Right cardiac atrium (tissue), 5 donors: ENCODE measurements around the gene TMEM35B. TPM values are rescaled to one million over a fixed set of nuclear protein-coding genes. Genes with fewer than 3 reads are reported as not detected.

Experiments used
- ATAC-seq, 2 donors: fragments of 200-7000 bp; cut with Tn5 transposase; one replicate each; pipeline versions ENCODE4 v1.8.0 to v1.9.1; 2020; ENCODE audit warnings: moderate library complexity in 2 of 2, mild to moderate bottlenecking in 1 of 2
- DNase-seq, 3 donors: peaks; one replicate each; pipeline ENCODE4 v3.0.0-alpha.2; 2020
- H3K27ac ChIP-seq: one replicate; pipeline ENCODE4 v1.5.1; 2013; ENCODE audit warnings: mild to moderate bottlenecking, low read length, control low read depth, moderate library complexity
- H3K27me3 ChIP-seq: one replicate; pipeline ENCODE4 v1.6.1; 2013; ENCODE audit not compliant: control insufficient read depth, insufficient read depth
- H3K4me1 ChIP-seq: one replicate; pipeline ENCODE4 v1.6.1; 2013; ENCODE audit warnings: low read length; ENCODE audit not compliant: control insufficient read depth, insufficient read depth
- H3K4me3 ChIP-seq: one replicate; pipeline ENCODE4 v1.5.1; 2013; ENCODE audit warnings: low read length, control low read depth
- H3K9me3 ChIP-seq: one replicate; pipeline ENCODE4 v1.6.1; 2013; ENCODE audit warnings: low read length; ENCODE audit not compliant: control insufficient read depth
- WGBS: extraction: QIAGEN DNeasy Blood & Tissue Kit; methylation state at CpG from one replicate; pipeline ENCODE4 v1.1.7; 2013; 5-methylcytosine and 5-hydroxymethylcytosine counted together
- intact Hi-C, 4 donors: fragments of 100-400 bp; cut with DNase I; formaldehyde crosslinking; loops; one replicate each; pipeline versions ENCODE4 v1.11.0 to v1.14.0; 2022 to 2023
- long read RNA-seq, 4 donors: library from polyadenylated mRNA; unstranded; transcript quantifications; one replicate each; pipeline ENCODE4 v2.0.0, GENCODE V29; 2020 to 2021
- polyA plus RNA-seq: library from polyadenylated mRNA; stranded (reverse); fragments of 200-250 nt; gene quantifications from one replicate; pipeline ENCODE4 v1.2.3, GENCODE V29; 2013
- total RNA-seq, 4 donors: library from RNA; stranded (reverse); fragmentation: NEBNext Ultra II Directional; extraction: Animal tissue kit (Norgen Biotek cat#: 25700); gene quantifications; one replicate each; pipeline ENCODE4 v1.2.1, GENCODE V29; 2021
- donor health status: healthy with polysubstance abuse.
- donor health status: DM: no; HTN: yes; CAD: no.
- donor health status: DM: no; HTN: no; CAD: no.
- donor health status: DM: no; HTN: yes; CAD: no; lungs with severe emphysema.
- donor health status: DM: yes; HTN: yes; CAD: no.

Gene TMEM35B
- total RNA-seq = 10 to 100 TPM; 17.0 to 20.2 (median 18.7) TPM
- 31.9 TPM for polyA plus RNA-seq
- long read RNA-seq, donor 1, transcript TMEM35B-201 (3 exons, 922 nt) = major isoform, 19 of 19 reads
- long read RNA-seq, donor 1, partial matches to known transcripts = 0 of 19 reads
- long read RNA-seq, donor 1, other reads (novel, unspliced or antisense) = 0 of 19 reads
- long read RNA-seq, donor 2, transcript TMEM35B-201 (3 exons, 922 nt) = major isoform, 11 of 11 reads
- long read RNA-seq, donor 2, partial matches to known transcripts = 0 of 11 reads
- long read RNA-seq, donor 2, other reads (novel, unspliced or antisense) = 0 of 11 reads
- long read RNA-seq, donor 3, transcript TMEM35B-201 (3 exons, 922 nt) = major isoform, 11 of 12 reads
- long read RNA-seq, donor 3, partial matches to known transcripts = 0 of 12 reads
- long read RNA-seq, donor 3, other reads (novel, unspliced or antisense) = 1 of 12 reads
- long read RNA-seq, donor 4, transcript TMEM35B-201 (3 exons, 922 nt) = major isoform, 9 of 10 reads
- long read RNA-seq, donor 4, partial matches to known transcripts = 0 of 10 reads
- long read RNA-seq, donor 4, other reads (novel, unspliced or antisense) = 1 of 10 reads

- intact Hi-C loops = no loop called here
- ATAC-seq (peak; percentile 93 to 94), DNase-seq (peak; percentile 78 to 92 (median 91))
- under 1% methylated on average over 58 of the region's 58 CpGs for WGBS
- Histone ChIP-seq H3K4me1 (peaks cover 6% of the 10 kb centered on the region), H3K9me3 (no peaks in the 10 kb centered on the region), H3K27me3 (no peaks in the 10 kb centered on the region), H3K27ac (peak within 1 kb of the TSS; percentile 73), H3K4me3 (peak within 1 kb of the TSS; percentile 88)
These were observed at the start of gene TMEM35B for GRCh38 chr1:34984793-34985608. TSS of gene TMEM35B (minus strand) at chr1:34985347. CDS start at chr1:34985305, 42 bp downstream.

- Histone ChIP-seq H3K27me3 (no peaks in the 10 kb centered on the region), H3K4me3 (no peak overlapping the region), H3K9me3 (no peaks in the 10 kb centered on the region), H3K27ac (no peak overlapping the region), H3K4me1 (no peaks in the 10 kb centered on the region)
- intact Hi-C loops = no loop called here
- DNase-seq = no peak
- no peak for ATAC-seq
- WGBS = 94% methylated on average over 1 of the region's 1 CpG
These were observed 48.2 kb upstream of the TMEM35B start for GRCh38 chr1:35033346-35033745.

- intact Hi-C loops = no loop called here
- no peak for DNase-seq
- Histone ChIP-seq H3K4me3 (peak overlapping the region; percentile 87), H3K27ac (no peak overlapping the region), H3K4me1 (no peaks in the 10 kb centered on the region), H3K9me3 (no peaks in the 10 kb centered on the region), H3K27me3 (no peaks in the 10 kb centered on the region)
- ATAC-seq = no peak
- WGBS = 97% methylated on average over 1 of the region's 1 CpG
These were observed 47.2 kb upstream of the TMEM35B start for GRCh38 chr1:35032384-35032739.

- H3K4me1 ChIP-seq = no peaks in the 10 kb centered on the region
- no peaks in the 10 kb centered on the region for H3K27me3 ChIP-seq
- H3K27ac ChIP-seq = peak overlapping the region; percentile 93
- intact Hi-C loops = no loop called here
- 4% methylated on average over 17 of the region's 17 CpGs for WGBS
- H3K4me3 ChIP-seq = peak overlapping the region; percentile 87
- DNase-seq = peak in 2 of 3 donors; percentile 18 to 60
- ATAC-seq = peak; percentile 40 to 53
- no peaks in the 10 kb centered on the region for H3K9me3 ChIP-seq
These were observed 45.8 kb upstream of the TMEM35B start for GRCh38 chr1:35030756-35031446.

GRCh38 chr1:35030338-35030737 lies 45.2 kb upstream of the TMEM35B start:
- no peak for ATAC-seq
- WGBS = 79% methylated on average over 5 of the region's 5 CpGs
- peak overlapping the region; percentile 87 for H3K4me3 ChIP-seq
- DNase-seq = no peak
- no peaks in the 10 kb centered on the region for H3K4me1 ChIP-seq
- intact Hi-C loops = no loop called here
- no peaks in the 10 kb centered on the region for H3K27me3 ChIP-seq
- no peak overlapping the region for H3K27ac ChIP-seq
- H3K9me3 ChIP-seq = no peaks in the 10 kb centered on the region

- DNase-seq (no peak), ATAC-seq (no peak)
- H3K27me3 ChIP-seq = no peaks in the 10 kb centered on the region
- intact Hi-C loops = no loop called here
- peak overlapping the region; percentile 87 for H3K4me3 ChIP-seq
- no peak overlapping the region for H3K27ac ChIP-seq
- H3K4me1 ChIP-seq = no peaks in the 10 kb centered on the region
- no peaks in the 10 kb centered on the region for H3K9me3 ChIP-seq
These were observed 44.6 kb upstream of the TMEM35B start for GRCh38 chr1:35029761-35030160.

GRCh38 chr1:35016406-35016805 lies 31.3 kb upstream of the TMEM35B start:
- no peak overlapping the region for H3K4me3 ChIP-seq
- H3K27ac ChIP-seq = no peak overlapping the region
- ATAC-seq = no peak
- intact Hi-C loops = no loop called here
- no peaks in the 10 kb centered on the region for H3K4me1 ChIP-seq
- H3K27me3 ChIP-seq = no peaks in the 10 kb centered on the region
- no peak for DNase-seq
- no peaks in the 10 kb centered on the region for H3K9me3 ChIP-seq

- Histone ChIP-seq H3K9me3 (no peaks in the 10 kb centered on the region), H3K27ac (no peak overlapping the region), H3K4me1 (no peaks in the 10 kb centered on the region), H3K27me3 (no peaks in the 10 kb centered on the region), H3K4me3 (no peak overlapping the region)
- no peak for DNase-seq
- WGBS = 94% methylated on average over 2 of the region's 2 CpGs
- no peak for ATAC-seq
- intact Hi-C loops = no loop called here
These were observed 29.3 kb upstream of the TMEM35B start for GRCh38 chr1:35014486-35014885.

GRCh38 chr1:35005711-35006110 lies 20.6 kb upstream of the TMEM35B start:
- no peaks in the 10 kb centered on the region for H3K27me3 ChIP-seq
- no peaks in the 10 kb centered on the region for H3K9me3 ChIP-seq
- ATAC-seq (no peak), DNase-seq (no peak)
- H3K4me3 ChIP-seq = no peak overlapping the region
- 91% methylated on average over 3 of the region's 3 CpGs for WGBS
- H3K4me1 ChIP-seq = no peaks in the 10 kb centered on the region
- no peak overlapping the region for H3K27ac ChIP-seq
- intact Hi-C loops = no loop called here

GRCh38 chr1:35001743-35002142 lies 16.6 kb upstream of the TMEM35B start:
- DNase-seq (no peak), ATAC-seq (no peak)

GRCh38 chr1:34994878-34995277 lies 9.7 kb upstream of the TMEM35B start:
- no peak for ATAC-seq
- no peaks in the 10 kb centered on the region for H3K4me1 ChIP-seq
- WGBS = 93% methylated on average over 5 of the region's 5 CpGs
- intact Hi-C loops = no loop called here
- H3K27ac ChIP-seq = no peak overlapping the region
- no peaks in the 10 kb centered on the region for H3K9me3 ChIP-seq
- no peaks in the 10 kb centered on the region for H3K27me3 ChIP-seq
- no peak overlapping the region for H3K4me3 ChIP-seq
- no peak for DNase-seq

More at GRCh38 chr1:35001743-35002142, 16.6 kb upstream of the TMEM35B start:
- Histone ChIP-seq H3K9me3 (no peaks in the 10 kb centered on the region), H3K4me1 (no peaks in the 10 kb centered on the region), H3K27me3 (no peaks in the 10 kb centered on the region), H3K4me3 (no peak overlapping the region), H3K27ac (no peak overlapping the region)
- intact Hi-C loops = no loop called here
- 77% methylated on average over 3 of the region's 3 CpGs for WGBS
